DND-41 (cell line): Measurements from ENCODE around the gene RAB8A.

Experiments used
- EZH2 ChIP-seq: IDR thresholded peaks from 3 replicates; pipeline ENCODE4 v1.6.1; 2012; ENCODE audit warnings: borderline replicate concordance, low read depth, mild to moderate bottlenecking, moderate library complexity, low read length, inconsistent platforms; ENCODE audit not compliant: severe bottlenecking
- TF ChIP-seq, protein P1 (sequence below): IDR thresholded peaks from 2 replicates; pipeline ENCODE4 v1.5.1; 2012; ENCODE audit warnings: borderline replicate concordance, low read length, moderate library complexity, mild to moderate bottlenecking; ENCODE audit not compliant: poor library complexity, severe bottlenecking; ENCODE audit errors: extremely low read depth

DNA sequence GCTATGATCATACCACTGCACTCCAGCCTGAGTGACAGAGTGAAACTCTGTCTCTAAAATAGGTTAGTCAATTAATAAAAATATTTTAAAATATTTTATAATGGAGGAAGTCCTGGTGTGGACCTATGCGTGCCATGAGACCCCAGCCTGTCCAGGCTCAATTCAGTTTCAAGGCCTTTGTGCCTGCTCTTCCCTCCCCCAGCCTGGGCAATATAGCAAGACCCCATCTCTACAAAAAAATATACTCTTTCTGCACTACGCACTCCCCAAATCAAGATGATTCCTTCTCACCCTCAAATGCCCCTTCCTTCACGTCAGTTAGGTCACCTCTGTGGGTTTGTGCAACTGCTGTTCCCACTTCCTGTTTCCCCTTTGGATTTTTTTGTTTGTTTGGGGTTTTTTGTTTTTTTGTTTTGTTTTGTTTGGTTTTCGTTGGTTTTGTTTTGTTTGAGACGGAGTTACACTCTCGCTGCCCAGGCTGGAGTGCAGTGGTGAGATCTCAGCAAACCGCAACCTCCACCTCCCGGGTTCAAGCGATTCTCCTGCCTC lies 30.4 kb downstream of the RAB8A start:
- no peak for TF ChIP-seq EZH2
- TF ChIP-seq, protein P1, sequence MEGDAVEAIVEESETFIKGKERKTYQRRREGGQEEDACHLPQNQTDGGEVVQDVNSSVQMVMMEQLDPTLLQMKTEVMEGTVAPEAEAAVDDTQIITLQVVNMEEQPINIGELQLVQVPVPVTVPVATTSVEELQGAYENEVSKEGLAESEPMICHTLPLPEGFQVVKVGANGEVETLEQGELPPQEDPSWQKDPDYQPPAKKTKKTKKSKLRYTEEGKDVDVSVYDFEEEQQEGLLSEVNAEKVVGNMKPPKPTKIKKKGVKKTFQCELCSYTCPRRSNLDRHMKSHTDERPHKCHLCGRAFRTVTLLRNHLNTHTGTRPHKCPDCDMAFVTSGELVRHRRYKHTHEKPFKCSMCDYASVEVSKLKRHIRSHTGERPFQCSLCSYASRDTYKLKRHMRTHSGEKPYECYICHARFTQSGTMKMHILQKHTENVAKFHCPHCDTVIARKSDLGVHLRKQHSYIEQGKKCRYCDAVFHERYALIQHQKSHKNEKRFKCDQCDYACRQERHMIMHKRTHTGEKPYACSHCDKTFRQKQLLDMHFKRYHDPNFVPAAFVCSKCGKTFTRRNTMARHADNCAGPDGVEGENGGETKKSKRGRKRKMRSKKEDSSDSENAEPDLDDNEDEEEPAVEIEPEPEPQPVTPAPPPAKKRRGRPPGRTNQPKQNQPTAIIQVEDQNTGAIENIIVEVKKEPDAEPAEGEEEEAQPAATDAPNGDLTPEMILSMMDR, result no peak
